ENCODE measurements around the gene GLRX5. TPM values are rescaled to one million over a fixed set of nuclear protein-coding genes. Genes with fewer than 3 reads are reported as not detected.

The GLRX5 gene
- total and polyA plus RNA-seq, 2 donors (not counting 1 experiment from before 2014, with no cell fraction given), result 28.4 to 47.6 TPM

DNA sequence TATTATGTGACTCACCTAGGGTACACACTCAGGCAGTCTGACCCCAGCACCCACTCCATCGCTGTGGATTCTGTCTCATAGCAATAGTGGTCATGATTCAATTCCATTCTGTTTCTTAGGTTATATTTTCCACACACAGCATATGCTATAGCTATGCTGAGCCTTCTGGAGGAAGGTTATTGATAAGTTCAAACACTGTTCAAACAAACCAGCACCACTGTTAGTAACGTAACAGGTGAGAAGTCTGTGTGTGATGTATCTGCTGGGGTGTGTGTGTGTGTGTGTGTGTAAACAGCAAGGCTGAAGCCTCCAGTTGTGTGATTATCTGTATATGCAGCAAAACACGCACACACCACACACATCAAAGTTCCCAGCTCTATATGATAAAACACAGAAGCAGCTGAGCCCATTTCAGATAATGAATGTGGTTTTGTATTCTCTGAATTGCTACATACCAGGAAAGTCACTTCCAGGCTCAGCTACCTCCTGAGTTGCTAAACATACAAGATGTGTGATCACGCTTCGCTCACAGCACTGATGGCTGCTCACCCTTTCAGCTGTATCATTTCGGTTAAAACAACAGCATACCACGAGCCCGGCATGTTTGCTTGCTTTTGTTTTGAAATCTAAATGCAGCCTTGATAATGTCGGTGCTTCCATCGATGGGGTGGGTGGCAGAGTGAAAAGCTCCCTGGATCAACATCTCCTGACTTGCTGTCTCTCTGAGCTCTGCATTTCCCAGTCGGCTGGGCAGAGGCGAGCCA, 11.6 kb upstream of the GLRX5 start:
- Histone ChIP-seq H3K27me3 (ENCODE audit: control insufficient read depth, insufficient read depth, low read length) (no peaks in the 10 kb centered on the region), H3K9ac (ENCODE audit: insufficient read depth, low read length) (no peak overlapping the region), H4K20me1 (ENCODE audit: control insufficient read depth, extremely low read depth, insufficient read depth, low read length) (no peaks in the 10 kb centered on the region), H3K9me3 (ENCODE audit: control insufficient read depth, insufficient read depth, low read depth, low read length) (no peaks in the 10 kb centered on the region), H3K4me3 (replicated peaks in 1 of 4; ENCODE audit: control extremely low read depth in 1 of 4, insufficient read depth in 1 of 4, low read depth in 3 of 4, low read length in 4 of 4) (no peak overlapping the region), H3K4me2 (ENCODE audit: extremely low read depth, insufficient read depth, low read length) (peak overlapping the region; percentile 7), H3K27ac (ENCODE audit: insufficient read depth, low read length) (peak overlapping the region; percentile 24), H2AFZ (ENCODE audit: low read length) (no peak overlapping the region), H3K79me2 (ENCODE audit: control insufficient read depth, insufficient read depth, low read length) (no peaks in the 10 kb centered on the region), H3K4me1 (ENCODE audit: control insufficient read depth, extremely low read depth, insufficient read depth, low read length) (peaks cover 24% of the 10 kb centered on the region), H3K36me3 (ENCODE audit: control insufficient read depth, insufficient read depth, low read length) (no peaks in the 10 kb centered on the region)
- no peak for DNase-seq (ENCODE audit: low read depth in 2 of 2)
- TF ChIP-seq EZH2 (IDR thresholded peaks at IDR 0.05; ENCODE audit: low read length, missing control alignments) (no peak), CTCF (conservative IDR thresholded peaks at IDR 0.05 in 1 of 2, IDR thresholded peaks at IDR 0.05 in 1 of 2; ENCODE audit: low read depth in 1 of 2, low read length in 2 of 2) (no peak)

GRCh38 chr14:95523815-95524448, 10.9 kb upstream of the GLRX5 start:
- H3K79me2 ChIP-seq (ENCODE audit: control insufficient read depth, insufficient read depth, low read length), result peaks cover 1% of the 10 kb centered on the region
- no peaks in the 10 kb centered on the region for H3K9me3 ChIP-seq (ENCODE audit: control insufficient read depth, insufficient read depth, low read depth, low read length)
- peak overlapping the region; percentile 24 for H3K27ac ChIP-seq (ENCODE audit: insufficient read depth, low read length)
- DNase-seq (ENCODE audit: low read depth in 2 of 2), result peak in 1 of 2 donors; percentile 90
- peaks cover 24% of the 10 kb centered on the region for H3K4me1 ChIP-seq (ENCODE audit: control insufficient read depth, extremely low read depth, insufficient read depth, low read length)
- H3K4me3 ChIP-seq (replicated peaks in 1 of 4; ENCODE audit: control extremely low read depth in 1 of 4, insufficient read depth in 1 of 4, low read depth in 3 of 4, low read length in 4 of 4), result no peak overlapping the region
- no peaks in the 10 kb centered on the region for H3K27me3 ChIP-seq (ENCODE audit: control insufficient read depth, insufficient read depth, low read length)
- H4K20me1 ChIP-seq (ENCODE audit: control insufficient read depth, extremely low read depth, insufficient read depth, low read length), result no peaks in the 10 kb centered on the region
- no peak for TF ChIP-seq EZH2 (IDR thresholded peaks at IDR 0.05; ENCODE audit: low read length, missing control alignments)
- peak overlapping the region; percentile 7 for H3K4me2 ChIP-seq (ENCODE audit: extremely low read depth, insufficient read depth, low read length)
- H3K36me3 ChIP-seq (ENCODE audit: control insufficient read depth, insufficient read depth, low read length), result no peaks in the 10 kb centered on the region
- no peak overlapping the region for H2AFZ ChIP-seq (ENCODE audit: low read length)
- H3K9ac ChIP-seq (ENCODE audit: insufficient read depth, low read length), result no peak overlapping the region

- DNase-seq (ENCODE audit: low read depth in 2 of 2), result peak in 1 of 2 donors; percentile 34
- peaks cover 24% of the 10 kb centered on the region for H3K4me1 ChIP-seq (ENCODE audit: control insufficient read depth, extremely low read depth, insufficient read depth, low read length)
- H3K36me3 ChIP-seq (ENCODE audit: control insufficient read depth, insufficient read depth, low read length), result no peaks in the 10 kb centered on the region
- H4K20me1 ChIP-seq (ENCODE audit: control insufficient read depth, extremely low read depth, insufficient read depth, low read length), result no peaks in the 10 kb centered on the region
- no peak overlapping the region for H3K9ac ChIP-seq (ENCODE audit: insufficient read depth, low read length)
- TF ChIP-seq EZH2 (IDR thresholded peaks at IDR 0.05; ENCODE audit: low read length, missing control alignments), result no peak
- no peak for TF ChIP-seq CTCF (conservative IDR thresholded peaks at IDR 0.05 in 1 of 2, IDR thresholded peaks at IDR 0.05 in 1 of 2; ENCODE audit: low read depth in 1 of 2, low read length in 2 of 2)
- peaks cover 9% of the 10 kb centered on the region for H3K79me2 ChIP-seq (ENCODE audit: control insufficient read depth, insufficient read depth, low read length)
- no peak overlapping the region for H3K4me3 ChIP-seq (replicated peaks in 1 of 4; ENCODE audit: control extremely low read depth in 1 of 4, insufficient read depth in 1 of 4, low read depth in 3 of 4, low read length in 4 of 4)
- no peak overlapping the region for H3K27ac ChIP-seq (ENCODE audit: insufficient read depth, low read length)
- no peak overlapping the region for H3K4me2 ChIP-seq (ENCODE audit: extremely low read depth, insufficient read depth, low read length)
- no peaks in the 10 kb centered on the region for H3K9me3 ChIP-seq (ENCODE audit: control insufficient read depth, insufficient read depth, low read depth, low read length)
- H3K27me3 ChIP-seq (ENCODE audit: control insufficient read depth, insufficient read depth, low read length), result no peaks in the 10 kb centered on the region
- no peak overlapping the region for H2AFZ ChIP-seq (ENCODE audit: low read length)
These were observed 9.9 kb upstream of the GLRX5 start for GRCh38 chr14:95524706-95525512.

Measured in fibroblast of lung (primary cell).